ENCODE results near the gene LGI2. TPM values are rescaled to one million over a fixed set of nuclear protein-coding genes. Genes with fewer than 3 reads are reported as not detected.

Gene LGI2
- total RNA-seq, 1 donor from 2014 or later = 0.56 TPM

DNA sequence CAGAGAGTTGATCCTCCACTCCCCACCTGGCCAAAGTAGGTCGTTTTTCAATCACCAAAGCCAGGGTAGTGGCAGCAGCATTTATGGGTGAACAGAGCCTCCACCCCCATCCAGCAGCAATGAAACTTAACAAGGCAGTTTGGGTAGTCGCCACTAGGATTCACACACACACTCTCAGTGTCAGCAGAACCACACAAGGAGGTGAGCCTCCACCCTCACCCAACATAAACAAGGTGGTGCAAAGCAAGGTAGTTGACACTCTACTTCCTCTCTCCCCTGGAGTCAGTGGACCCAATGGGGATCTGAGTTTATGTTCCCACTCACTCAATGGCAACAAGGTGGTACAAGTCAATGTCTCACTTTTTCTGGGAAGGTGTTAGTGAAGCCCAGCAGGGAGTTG lies 67.5 kb downstream of the LGI2 start:
- Histone ChIP-seq H3K27me3 (no peaks in the 10 kb centered on the region), H3K4me2 (no peak overlapping the region), H4K20me1 (ENCODE audit: low read depth) (no peaks in the 10 kb centered on the region), H3K9ac (no peak overlapping the region), H3K27ac (no peak overlapping the region), H3K36me3 (no peaks in the 10 kb centered on the region), H3F3A (ENCODE audit: low read depth) (no peaks in the 10 kb centered on the region), H3K4me3 (no peak overlapping the region), H3K9me3 (ENCODE audit: low read depth) (peaks cover 12% of the 10 kb centered on the region), H2AFZ (replicated peaks) (no peak overlapping the region), H3K79me2 (ENCODE audit: low read depth) (no peaks in the 10 kb centered on the region), H3K4me1 (no peaks in the 10 kb centered on the region)
- Mint-ChIP-seq H3K27ac (no peak overlapping the region), H3K9me3 (peaks cover 38% of the 10 kb centered on the region), H3K4me1 (no peaks in the 10 kb centered on the region), H3K27me3 (ENCODE audit: insufficient read depth, low read depth) (no peaks in the 10 kb centered on the region), H3K4me3 (no peak overlapping the region), H3K36me3 (no peaks in the 10 kb centered on the region)
- no peak for DNase-seq (ENCODE audit: low spot score)
- no peak for TF ChIP-seq EZH2 (IDR thresholded peaks at IDR 0.05)
- TF ChIP-seq, protein P1, sequence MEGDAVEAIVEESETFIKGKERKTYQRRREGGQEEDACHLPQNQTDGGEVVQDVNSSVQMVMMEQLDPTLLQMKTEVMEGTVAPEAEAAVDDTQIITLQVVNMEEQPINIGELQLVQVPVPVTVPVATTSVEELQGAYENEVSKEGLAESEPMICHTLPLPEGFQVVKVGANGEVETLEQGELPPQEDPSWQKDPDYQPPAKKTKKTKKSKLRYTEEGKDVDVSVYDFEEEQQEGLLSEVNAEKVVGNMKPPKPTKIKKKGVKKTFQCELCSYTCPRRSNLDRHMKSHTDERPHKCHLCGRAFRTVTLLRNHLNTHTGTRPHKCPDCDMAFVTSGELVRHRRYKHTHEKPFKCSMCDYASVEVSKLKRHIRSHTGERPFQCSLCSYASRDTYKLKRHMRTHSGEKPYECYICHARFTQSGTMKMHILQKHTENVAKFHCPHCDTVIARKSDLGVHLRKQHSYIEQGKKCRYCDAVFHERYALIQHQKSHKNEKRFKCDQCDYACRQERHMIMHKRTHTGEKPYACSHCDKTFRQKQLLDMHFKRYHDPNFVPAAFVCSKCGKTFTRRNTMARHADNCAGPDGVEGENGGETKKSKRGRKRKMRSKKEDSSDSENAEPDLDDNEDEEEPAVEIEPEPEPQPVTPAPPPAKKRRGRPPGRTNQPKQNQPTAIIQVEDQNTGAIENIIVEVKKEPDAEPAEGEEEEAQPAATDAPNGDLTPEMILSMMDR (IDR thresholded peaks at IDR 0.05) = no peak
- no peak for TF ChIP-seq EZH2phosphoT487 (IDR thresholded peaks at IDR 0.05)

DNA sequence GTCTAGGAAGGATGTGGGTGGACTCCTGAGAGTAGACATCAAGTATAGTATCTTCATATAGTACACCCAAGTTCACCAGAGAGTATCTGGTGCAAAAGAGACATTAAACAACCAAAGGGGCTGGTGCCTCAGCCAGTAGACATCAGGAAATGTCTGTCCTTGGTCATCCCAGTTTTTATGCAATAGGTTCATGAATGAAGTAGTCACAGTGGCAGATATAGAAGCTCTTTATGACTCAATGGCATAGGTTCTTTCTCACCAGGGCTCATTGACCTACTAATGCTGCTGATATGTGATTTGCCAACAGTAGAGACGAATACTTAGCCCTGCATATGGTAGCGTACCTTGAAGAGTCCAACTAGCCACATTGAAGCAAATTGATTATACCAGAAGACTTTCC lies 72.9 kb downstream of the LGI2 start:
- no peak for DNase-seq (ENCODE audit: low spot score)
- no peak overlapping the region for H3K27ac Mint-ChIP-seq
- H3K4me3 ChIP-seq = no peak overlapping the region
- no peaks in the 10 kb centered on the region for H3K36me3 ChIP-seq
- TF ChIP-seq, protein P1 (IDR thresholded peaks at IDR 0.05) = no peak
- no peak for TF ChIP-seq EZH2phosphoT487 (IDR thresholded peaks at IDR 0.05)
- no peak for TF ChIP-seq EZH2 (IDR thresholded peaks at IDR 0.05)
- H3K4me2 ChIP-seq = no peak overlapping the region
- H3K9me3 Mint-ChIP-seq = peaks cover 6% of the 10 kb centered on the region
- no peak overlapping the region for H3K9ac ChIP-seq
- no peaks in the 10 kb centered on the region for H3K27me3 Mint-ChIP-seq (ENCODE audit: insufficient read depth, low read depth)
- no peaks in the 10 kb centered on the region for H3K79me2 ChIP-seq (ENCODE audit: low read depth)
- H3K36me3 Mint-ChIP-seq = no peaks in the 10 kb centered on the region
- H3K4me1 ChIP-seq = peaks cover 5% of the 10 kb centered on the region
- no peaks in the 10 kb centered on the region for H4K20me1 ChIP-seq (ENCODE audit: low read depth)
- H3K27me3 ChIP-seq = no peaks in the 10 kb centered on the region
- H3F3A ChIP-seq (ENCODE audit: low read depth) = no peaks in the 10 kb centered on the region
- H2AFZ ChIP-seq (replicated peaks) = no peak overlapping the region
- no peak overlapping the region for H3K27ac ChIP-seq
- no peak overlapping the region for H3K4me3 Mint-ChIP-seq
- no peaks in the 10 kb centered on the region for H3K4me1 Mint-ChIP-seq
- no peaks in the 10 kb centered on the region for H3K9me3 ChIP-seq (ENCODE audit: low read depth)

DNA sequence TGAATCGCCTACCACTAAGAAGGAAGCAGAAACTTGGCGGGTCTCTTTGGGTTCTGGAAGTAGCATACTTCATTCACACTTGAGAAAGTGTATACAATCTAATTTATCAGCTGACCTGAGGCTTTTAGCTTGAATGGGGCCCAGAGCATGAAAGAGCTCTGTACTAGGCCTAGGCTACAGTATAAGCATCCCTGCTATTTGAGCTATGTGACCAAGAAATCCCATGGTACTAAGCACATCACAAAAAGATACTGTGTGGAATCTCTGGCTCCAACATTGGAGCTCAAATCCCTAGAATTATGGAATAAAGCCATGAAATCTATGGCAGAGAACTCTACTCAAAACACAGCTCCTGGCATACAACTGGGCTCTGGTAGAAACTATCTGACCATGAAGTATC lies 74.0 kb downstream of the LGI2 start:
- no peaks in the 10 kb centered on the region for H3K4me1 Mint-ChIP-seq
- Histone ChIP-seq H3K4me2 (no peak overlapping the region), H3K9ac (no peak overlapping the region), H4K20me1 (ENCODE audit: low read depth) (no peaks in the 10 kb centered on the region), H3K4me1 (peaks cover 6% of the 10 kb centered on the region), H3K9me3 (ENCODE audit: low read depth) (no peaks in the 10 kb centered on the region), H3K79me2 (ENCODE audit: low read depth) (no peaks in the 10 kb centered on the region), H3K27me3 (no peaks in the 10 kb centered on the region), H2AFZ (replicated peaks) (no peak overlapping the region), H3K27ac (no peak overlapping the region), H3F3A (ENCODE audit: low read depth) (no peaks in the 10 kb centered on the region), H3K4me3 (no peak overlapping the region), H3K36me3 (no peaks in the 10 kb centered on the region)
- H3K4me3 Mint-ChIP-seq = no peak overlapping the region
- no peaks in the 10 kb centered on the region for H3K27me3 Mint-ChIP-seq (ENCODE audit: insufficient read depth, low read depth)
- H3K27ac Mint-ChIP-seq = no peak overlapping the region
- DNase-seq (ENCODE audit: low spot score) = no peak
- no peaks in the 10 kb centered on the region for H3K36me3 Mint-ChIP-seq
- H3K9me3 Mint-ChIP-seq = peaks cover 5% of the 10 kb centered on the region
- TF ChIP-seq EZH2 (IDR thresholded peaks at IDR 0.05) (no peak), EZH2phosphoT487 (IDR thresholded peaks at IDR 0.05) (no peak)
- TF ChIP-seq, protein P1 (IDR thresholded peaks at IDR 0.05) = no peak
